ENCODE data around the gene DISP2.

Gene DISP2

DNA sequence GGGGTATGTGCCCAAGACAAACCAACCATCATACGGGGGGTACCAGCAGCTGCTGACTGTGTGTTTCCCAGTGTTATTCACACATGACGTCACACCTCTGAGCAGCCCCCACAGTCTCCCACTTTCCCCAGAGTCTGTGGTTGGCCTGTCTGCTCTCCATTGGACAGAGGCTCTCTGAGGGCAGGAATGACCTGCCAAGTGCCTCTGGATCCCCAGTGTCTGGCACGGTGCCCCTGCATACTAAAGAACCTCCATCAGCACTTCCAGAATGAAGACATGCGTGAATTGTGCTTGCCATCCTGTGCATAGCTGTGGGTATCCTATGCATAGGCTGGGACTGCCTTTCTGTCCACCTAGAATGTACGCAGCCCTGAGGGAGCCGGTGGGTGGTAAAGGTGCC is 13.8 kb upstream of the DISP2 start:
- DNase-seq (ENCODE audit: low read depth, low spot score), result no peak

DNA sequence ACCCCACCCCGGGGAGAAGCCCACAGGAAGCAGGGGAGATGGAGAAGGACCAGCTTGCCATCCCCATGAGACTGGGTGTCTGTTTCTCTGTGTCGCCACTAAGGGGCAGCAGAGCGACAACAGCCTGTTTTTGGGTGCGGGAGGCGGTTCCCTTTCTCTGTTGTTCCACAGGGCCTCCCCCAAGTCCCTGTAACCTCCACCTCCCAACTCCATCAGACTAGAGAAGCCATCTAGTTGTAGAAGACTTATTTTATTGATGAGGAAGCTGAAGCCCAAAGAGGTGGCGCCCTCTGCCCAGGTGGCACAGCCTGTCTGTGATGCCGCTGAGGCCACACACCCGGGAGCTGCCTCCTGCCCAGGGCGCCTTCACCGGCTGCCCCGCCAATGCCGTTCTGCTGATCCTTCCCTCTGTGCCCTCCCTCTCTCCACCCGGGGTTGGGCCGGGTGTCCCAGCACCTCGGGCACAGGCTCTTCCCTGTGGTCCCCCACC is 13.3 kb upstream of the DISP2 start:
- DNase-seq (ENCODE audit: low read depth, low spot score), result no peak

DNA sequence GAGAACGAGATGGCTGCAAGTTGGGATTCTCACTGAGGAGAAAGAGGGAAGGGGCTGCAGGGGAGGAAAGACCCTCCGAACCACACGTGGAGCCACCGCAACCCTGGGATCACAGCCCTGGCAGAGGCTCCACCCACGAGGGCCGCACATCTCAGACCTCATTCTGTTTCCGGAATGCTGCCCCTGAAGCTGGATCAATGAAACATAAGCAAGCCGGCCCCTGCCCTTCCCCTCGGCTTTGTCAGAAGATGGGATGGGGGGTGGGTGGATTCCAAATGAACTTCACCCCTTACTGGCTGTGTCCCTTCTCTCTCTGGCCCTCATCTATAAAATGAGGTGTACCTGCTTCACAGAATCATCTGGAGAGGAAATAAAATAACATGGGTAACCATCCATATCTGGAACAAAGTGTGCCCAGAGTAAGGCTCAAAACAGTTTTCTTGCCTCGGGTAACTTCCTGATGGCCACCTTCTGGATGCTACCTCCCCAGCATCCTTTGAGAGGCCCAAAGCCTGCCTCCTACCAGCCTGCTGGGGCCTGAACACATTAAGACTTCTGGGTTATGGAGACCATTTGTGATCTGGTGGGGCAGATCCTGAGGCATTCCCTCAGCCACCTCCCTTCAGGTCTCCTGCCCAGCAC is 12.7 kb upstream of the DISP2 start:
- DNase-seq (ENCODE audit: low read depth, low spot score), result no peak

- no peak for DNase-seq (ENCODE audit: low read depth, low spot score)
Observed at GRCh38 chr15:40345867-40346578, 12.0 kb upstream of the DISP2 start.

DNA sequence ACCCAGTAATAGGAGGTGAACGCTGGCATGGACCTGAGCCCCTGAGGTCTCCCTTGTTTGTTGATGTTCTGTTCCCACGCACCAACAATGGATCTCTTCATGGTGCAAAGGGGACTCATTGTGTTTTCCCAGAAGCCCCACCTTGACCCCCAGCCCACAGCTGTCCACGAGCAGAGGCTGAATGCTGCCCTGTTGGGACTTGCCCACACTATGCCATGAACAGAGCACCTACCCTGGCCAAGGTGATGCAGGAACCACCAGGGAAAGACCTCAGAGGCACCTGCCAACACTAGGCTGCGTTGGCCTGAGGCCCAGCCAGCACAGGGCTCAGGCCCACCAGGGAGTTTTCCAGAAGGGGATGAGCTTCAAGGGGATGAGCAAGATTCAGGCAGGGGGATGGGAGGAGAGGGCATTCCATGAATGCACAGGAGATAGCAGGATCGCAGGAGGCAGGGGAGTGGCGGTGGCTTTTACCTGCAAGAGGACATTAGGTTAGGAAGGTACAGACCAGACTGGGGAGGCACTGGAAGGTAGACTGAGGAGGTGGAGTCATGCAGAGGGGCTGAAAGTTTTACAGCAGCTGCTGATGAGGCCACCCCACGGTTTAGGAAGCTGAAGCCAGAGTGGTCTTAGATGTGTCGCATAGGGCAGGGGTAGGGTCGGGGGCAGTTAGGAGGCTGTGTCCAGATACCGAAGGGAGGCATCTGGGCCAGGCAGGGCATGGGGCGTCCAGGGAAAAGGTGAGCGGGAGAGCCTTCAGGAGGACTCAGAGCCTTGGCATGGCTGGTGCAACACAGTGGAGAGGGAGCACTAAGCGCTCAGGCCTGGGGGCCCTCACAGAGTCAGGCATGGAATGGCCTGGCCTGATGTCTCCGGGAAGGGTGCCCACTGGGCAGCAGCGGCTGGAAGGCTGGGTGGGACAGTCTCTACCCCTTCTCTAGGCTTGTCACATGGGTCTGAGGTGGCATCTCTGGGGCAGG is 11.2 kb upstream of the DISP2 start:
- no peak for DNase-seq (ENCODE audit: low read depth, low spot score)

DNA sequence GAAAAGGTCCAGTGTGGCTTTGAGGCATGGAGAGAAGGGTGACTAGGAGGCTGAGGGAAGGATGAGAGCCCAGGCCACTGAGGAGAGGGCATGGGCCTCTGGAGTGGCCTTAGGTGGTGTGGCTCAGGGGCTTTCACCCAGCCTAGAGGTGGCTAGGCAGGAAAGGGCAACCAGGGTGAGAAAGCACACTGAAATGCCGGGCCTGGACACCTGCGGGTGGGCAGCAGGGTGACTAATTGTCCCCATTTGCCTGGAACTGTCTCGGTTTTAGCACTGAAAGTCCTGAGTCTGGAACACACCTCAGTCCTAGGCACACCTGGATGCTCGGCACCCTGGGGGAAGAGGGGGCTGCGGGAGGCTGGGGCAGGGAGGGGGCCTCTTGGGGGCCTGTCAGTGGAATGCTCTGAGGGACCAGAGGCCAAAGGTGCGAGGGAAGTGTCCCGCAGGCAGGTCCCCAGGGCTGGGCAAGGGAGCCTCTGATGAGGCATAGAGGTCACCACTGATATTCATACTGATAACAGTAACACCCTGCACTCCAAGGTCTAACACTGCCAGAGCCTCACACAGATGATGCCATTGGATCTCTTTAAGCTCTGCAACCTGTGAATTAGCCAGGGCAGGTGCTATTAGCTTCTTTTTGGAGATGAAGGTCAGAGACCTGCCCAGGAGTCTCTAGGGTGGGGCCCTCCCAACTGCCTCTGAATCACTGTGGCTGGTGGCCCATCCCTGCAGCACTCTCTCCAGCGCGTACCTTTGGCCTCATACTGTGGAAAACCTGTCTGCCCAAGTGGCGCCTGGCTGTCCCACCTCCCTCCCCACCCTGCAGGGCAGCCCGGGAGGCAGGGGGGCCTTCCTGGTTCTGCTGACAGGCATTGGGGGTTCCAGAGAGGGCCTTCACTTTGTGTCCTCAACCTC is 10.2 kb upstream of the DISP2 start:
- no peak for DNase-seq (ENCODE audit: low read depth, low spot score)

DNA sequence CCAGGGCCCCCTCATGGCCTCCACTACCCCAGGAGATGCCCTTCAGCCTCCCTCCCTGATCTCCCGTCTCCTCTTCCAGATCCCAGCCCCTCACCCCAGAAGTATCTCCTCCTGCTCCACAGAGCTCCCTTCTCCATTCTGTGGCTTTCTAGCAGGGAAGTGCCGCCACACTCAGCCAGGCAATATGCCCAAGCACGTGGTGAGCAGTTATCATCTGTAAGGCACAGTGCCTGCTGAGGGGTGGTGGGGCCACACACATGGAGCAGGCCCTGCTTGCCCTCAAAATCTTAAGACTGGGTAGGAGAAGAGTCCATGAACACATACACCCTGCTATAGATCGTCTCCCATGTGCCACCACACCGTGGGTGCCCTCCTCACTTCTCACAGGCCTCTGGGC is 9.5 kb upstream of the DISP2 start:
- no peak for DNase-seq (ENCODE audit: low read depth, low spot score)

DNA sequence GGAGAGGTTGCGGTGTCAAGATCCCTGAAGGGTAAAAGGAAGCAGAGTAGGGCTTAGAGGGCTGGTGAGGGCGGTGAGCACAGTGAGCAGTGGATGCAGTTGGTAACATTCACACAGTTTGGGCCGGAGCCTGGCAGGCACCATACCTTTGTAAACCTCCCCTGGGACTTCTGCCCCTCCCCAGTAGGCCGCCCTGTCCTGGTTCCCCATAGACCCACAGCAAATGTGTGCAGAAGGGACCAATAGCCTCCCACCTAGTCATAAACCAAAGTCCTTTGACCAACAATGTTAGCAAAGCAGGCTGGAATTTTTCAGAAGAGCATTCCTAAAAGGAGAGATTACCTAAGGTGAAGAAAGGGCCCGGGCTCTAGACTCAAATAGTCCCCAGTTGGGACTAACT is 8.9 kb upstream of the DISP2 start:
- no peak for DNase-seq (ENCODE audit: low read depth, low spot score)

GRCh38 chr15:40352281-40352901 is 5.6 kb upstream of the DISP2 start:
- DNase-seq (ENCODE audit: low read depth, low spot score), result no peak

DNA sequence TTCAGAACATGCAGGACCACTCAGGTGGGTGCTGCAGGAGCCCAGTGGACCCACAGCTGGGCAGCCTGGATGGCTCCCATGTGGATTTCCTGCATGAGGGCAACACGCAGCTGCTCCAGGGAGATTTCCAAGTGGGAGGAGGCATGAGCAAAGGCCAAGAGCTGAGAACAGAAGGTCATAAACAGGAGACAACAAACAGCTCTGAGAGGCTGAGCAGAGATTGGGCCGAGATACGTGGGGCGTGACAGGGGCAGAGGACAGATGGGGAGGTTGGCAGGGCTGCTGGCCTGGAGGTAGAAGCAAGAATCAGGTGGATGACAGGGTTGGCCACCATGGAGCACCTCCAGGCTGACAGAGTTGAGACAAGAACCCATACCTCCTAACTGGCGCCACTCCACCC is 4.3 kb upstream of the DISP2 start:
- DNase-seq (ENCODE audit: low read depth, low spot score), result no peak

GRCh38 chr15:40354408-40355171 is 3.4 kb upstream of the DISP2 start:
- peak; percentile 88 for DNase-seq (ENCODE audit: low read depth, low spot score)

DNA sequence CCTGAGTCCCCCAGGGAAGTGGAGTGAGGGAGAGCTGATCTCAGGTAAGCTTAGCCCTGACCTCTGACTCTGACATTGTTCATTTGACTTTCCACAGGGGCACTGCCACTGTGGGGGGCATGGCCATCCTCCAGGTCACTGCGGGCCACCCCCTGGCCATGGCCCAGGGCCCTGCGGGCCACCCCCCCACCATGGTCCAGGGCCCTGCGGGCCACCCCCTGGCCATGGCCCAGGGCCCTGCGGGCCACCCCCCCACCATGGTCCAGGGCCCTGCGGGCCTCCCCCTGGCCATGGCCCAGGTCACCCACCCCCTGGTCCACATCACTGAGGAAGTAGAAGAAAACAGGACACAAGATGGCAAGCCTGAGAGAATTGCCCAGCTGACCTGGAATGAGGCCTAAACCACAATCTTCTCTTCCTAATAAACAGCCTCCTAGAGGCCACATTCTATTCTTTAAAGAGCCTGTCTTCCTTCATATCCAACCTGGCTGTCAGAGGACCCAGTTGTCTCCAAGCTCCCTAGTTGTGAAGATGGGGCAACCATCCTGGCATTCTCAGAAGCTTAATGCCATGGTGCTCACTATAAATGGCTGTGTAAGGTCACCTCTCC is 1.9 kb upstream of the DISP2 start:
- DNase-seq (ENCODE audit: low read depth, low spot score), result no peak

DNA sequence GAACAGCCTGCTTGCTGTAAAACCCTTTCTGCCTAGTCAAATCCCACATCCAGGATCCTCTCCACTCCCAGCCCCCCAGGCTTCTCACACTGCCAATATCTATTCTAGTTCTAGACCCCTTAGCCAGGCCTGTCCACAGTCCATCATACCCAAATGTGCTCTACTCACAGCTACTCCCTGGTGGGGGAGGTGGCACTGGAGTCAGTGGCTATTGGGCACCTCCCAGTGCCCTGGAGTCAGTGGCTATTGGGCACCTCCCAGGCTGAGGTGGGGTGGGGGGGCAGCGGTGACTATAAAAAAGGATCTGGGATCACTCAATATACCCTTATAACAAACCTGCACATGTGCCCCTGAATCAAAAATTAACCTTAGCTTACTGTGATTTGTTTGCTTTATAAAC is 773 bp upstream of the DISP2 start:
- no peak for DNase-seq (ENCODE audit: low read depth, low spot score)

DNA sequence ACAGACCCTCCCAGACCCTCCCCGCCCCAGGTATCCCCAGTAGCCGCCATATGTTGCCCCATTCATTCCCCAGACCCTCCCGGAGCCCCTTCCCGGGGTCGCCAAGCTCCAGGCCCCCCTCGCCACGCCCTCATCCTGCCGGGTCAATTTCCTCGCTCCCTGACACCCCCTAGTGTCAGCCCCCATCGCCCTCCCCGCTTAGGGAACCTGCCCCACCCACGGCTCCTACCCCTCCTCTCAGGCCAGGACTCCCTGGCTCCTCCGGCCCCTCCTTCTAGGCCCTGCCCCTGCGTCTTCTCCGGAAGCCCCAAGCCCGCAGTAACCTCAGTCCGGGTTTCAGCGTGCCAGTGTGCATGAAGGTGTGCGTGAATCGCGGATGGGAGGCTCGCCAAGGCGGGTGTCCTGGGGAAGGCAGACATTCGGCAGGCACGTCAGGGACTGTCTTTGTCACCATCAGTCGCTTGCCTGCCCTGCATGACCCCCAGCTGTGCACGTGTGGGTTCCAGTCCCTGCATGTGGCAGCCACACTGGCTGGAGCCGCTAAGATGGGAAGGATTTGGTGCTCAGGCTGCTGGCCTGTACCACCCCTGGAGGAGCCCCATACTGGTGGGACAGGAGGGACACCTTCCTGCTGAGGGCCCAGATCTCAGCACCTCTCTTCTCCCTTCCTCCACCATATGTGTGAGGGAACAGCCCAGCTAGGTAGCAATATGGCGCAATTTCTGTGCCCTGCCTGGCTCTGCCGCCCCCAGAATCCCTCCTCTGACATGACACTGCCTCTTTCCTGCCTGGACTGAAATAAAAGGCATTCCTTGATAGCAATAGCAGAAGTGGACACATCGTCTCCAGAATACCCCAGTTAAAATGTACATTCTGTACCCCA is 693 bp downstream of the DISP2 start:
- DNase-seq (ENCODE audit: low read depth, low spot score), result no peak

GRCh38 chr15:40360015-40360414 is 2.0 kb downstream of the DISP2 start:
- no peak for DNase-seq (ENCODE audit: low read depth, low spot score)

GRCh38 chr15:40361640-40362039 is 3.6 kb downstream of the DISP2 start:
- DNase-seq (ENCODE audit: low read depth, low spot score), result no peak

- DNase-seq (ENCODE audit: low read depth, low spot score), result no peak
Observed at GRCh38 chr15:40363611-40364010, 5.6 kb downstream of the DISP2 start.

DNA sequence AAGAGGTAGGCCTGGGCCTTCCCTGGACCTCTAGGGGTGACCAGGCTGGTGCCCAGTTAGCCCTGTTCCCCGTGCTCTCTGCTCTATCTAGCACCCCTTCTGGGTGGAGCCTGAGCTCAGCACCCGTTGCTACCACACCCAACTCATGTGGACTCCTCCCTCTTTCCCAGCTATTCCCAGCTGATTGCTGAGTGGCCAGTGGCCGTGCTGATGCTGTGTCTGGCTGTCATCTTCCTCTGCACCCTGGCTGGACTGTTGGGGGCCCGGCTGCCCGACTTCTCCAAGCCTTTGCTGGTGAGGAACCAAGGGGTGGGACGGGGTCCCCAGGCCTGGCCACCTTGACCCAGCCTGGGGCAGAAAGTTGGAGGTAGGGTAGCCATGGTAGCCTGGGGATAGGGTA is 6.2 kb downstream of the DISP2 start:
- DNase-seq (ENCODE audit: low read depth, low spot score), result no peak

DNA sequence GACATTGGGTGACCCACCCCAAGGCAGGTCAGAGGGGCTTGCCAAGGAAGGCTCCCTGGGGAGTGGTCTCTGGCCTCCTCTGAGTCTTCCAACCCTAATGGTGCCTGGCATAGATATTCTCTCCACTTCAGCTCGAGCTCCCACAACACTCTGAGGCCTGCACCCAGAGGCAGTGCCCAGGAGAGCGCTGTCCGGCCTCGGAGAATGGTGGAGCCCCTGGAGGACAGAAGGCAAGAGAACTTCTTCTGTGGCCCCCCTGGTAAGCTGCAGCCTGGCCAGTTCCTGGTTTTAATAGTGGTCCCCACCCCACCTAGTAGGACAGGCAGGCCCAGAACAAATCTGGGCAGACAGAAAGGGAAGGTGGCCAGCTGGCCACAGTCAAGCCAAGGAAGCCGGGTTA is 7.0 kb downstream of the DISP2 start:
- no peak for DNase-seq (ENCODE audit: low read depth, low spot score)
